GM18870 (cell line): ENCODE results near the gene RNLS.
"Not testable (repeated sequence)": the region's sequence is repeated elsewhere in the genome, so short reads cannot be mapped to it uniquely, and the experiment has no call there.

Experiments
- ATAC-seq: cut with Tn5 transposase; IDR thresholded peaks from one replicate; pipeline ENCODE4 v1.9.1; 2021; ENCODE audit warnings: moderate library complexity; ENCODE audit not compliant: unreplicated experiment

RNLS gene

GRCh38 chr10:88486816-88487215 is 96.3 kb downstream of the RNLS start:
- ATAC-seq, result not testable (repeated sequence)

GRCh38 chr10:88482220-88482619 is 100.9 kb downstream of the RNLS start:
- ATAC-seq, result no peak

- no peak for ATAC-seq
These were observed 104.9 kb downstream of the RNLS start for GRCh38 chr10:88478256-88478655.

- ATAC-seq, result no peak
These were observed 105.6 kb downstream of the RNLS start for GRCh38 chr10:88477343-88478085.

- no peak for ATAC-seq
These were observed 108.0 kb downstream of the RNLS start for GRCh38 chr10:88474884-88475844.

GRCh38 chr10:88473989-88474883 is 108.9 kb downstream of the RNLS start:
- no peak for ATAC-seq

- no peak for ATAC-seq
These were observed 110.6 kb downstream of the RNLS start for GRCh38 chr10:88472540-88472939.

- ATAC-seq, result no peak
These were observed 111.2 kb downstream of the RNLS start for GRCh38 chr10:88471899-88472298.

- ATAC-seq, result no peak
These were observed 115.2 kb downstream of the RNLS start for GRCh38 chr10:88467835-88468485.

- ATAC-seq, result no peak
These were observed 116.3 kb downstream of the RNLS start for GRCh38 chr10:88466786-88467185.

- ATAC-seq, result no peak
These were observed 117.4 kb downstream of the RNLS start for GRCh38 chr10:88465765-88466164.

GRCh38 chr10:88463811-88464210 is 119.3 kb downstream of the RNLS start:
- ATAC-seq, result no peak

- ATAC-seq, result no peak
These were observed 121.7 kb downstream of the RNLS start for GRCh38 chr10:88461426-88461825.

- ATAC-seq, result no peak
These were observed 123.6 kb downstream of the RNLS start for GRCh38 chr10:88459530-88459929.

GRCh38 chr10:88458209-88458608 is 124.9 kb downstream of the RNLS start:
- no peak for ATAC-seq

GRCh38 chr10:88457660-88458059 is 125.5 kb downstream of the RNLS start:
- ATAC-seq, result no peak

- no peak for ATAC-seq
These were observed 126.4 kb downstream of the RNLS start for GRCh38 chr10:88456730-88457129.

GRCh38 chr10:88455831-88456230 is 127.3 kb downstream of the RNLS start:
- no peak for ATAC-seq

GRCh38 chr10:88450201-88450600 is 132.9 kb downstream of the RNLS start:
- no peak for ATAC-seq

- ATAC-seq, result no peak
These were observed 140.4 kb downstream of the RNLS start for GRCh38 chr10:88442716-88443115.
